ENCODE results near the gene COL9A2.

Gene COL9A2

DNA sequence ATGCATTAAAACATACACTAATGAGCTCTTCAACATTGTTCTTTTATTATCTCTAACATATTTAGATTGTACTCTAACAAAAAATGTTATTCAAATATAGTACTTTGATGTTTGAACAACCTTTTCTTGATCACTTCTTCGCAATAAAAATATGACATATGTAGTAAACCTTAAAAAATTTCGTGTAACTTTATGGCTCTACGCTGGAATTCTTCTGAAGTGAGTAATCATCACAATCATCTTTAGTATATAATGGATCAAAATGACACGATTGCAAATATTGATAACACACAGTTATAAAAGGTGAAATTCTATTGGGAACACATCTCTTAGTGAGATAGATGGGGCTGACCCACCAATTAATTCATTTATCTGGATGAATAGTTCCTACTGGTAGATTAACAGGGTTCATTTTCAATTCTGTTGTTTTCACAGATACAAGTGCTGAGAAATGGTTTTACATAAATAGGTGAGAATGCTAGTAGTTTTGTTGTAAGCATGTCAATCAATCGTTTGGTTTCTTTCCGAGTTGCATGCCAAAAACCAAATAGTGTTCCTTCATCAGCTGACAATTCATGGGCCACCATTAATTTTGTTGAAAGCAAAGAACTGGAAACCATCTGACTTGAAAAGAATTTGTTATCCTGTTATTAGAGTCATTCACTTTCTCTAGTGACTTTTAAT is 60.5 kb downstream of the COL9A2 start:
- no peak for DNase-seq

GRCh38 chr1:40255231-40255630 is 61.9 kb downstream of the COL9A2 start:
- DNase-seq, result no peak

- DNase-seq, result no peak
Observed at GRCh38 chr1:40252601-40253000, 64.5 kb downstream of the COL9A2 start.

GRCh38 chr1:40251456-40251855 is 65.6 kb downstream of the COL9A2 start:
- DNase-seq, result no peak
